RPMI7951 (cell line): ENCODE data around the gene POU3F1. TPM values are rescaled to one million over a fixed set of nuclear protein-coding genes. Genes with fewer than 3 reads are reported as not detected.
A peak's percentile ranks its signal among the peaks of the same experiment; 100 is the strongest.

Source experiments
- DNase-seq: peaks from one replicate; pipeline ENCODE4 v3.0.0-alpha.2; 2012; ENCODE audit warnings: low read depth
- total RNA-seq: library from RNA; depleted of rRNA; stranded (reverse); fragments of >200 nt; shearing (Covaris generic); gene quantifications from 2 replicates; pipeline ENCODE4 v1.2.3, GENCODE V29; 2014

POU3F1 gene
- total RNA-seq, 1 experiment from 2014 or later, result not detected

- no peak for DNase-seq
Measured at GRCh38 chr1:38073534-38074301, 27.1 kb upstream of the POU3F1 start.

GRCh38 chr1:38072858-38073257, 26.3 kb upstream of the POU3F1 start:
- no peak for DNase-seq

GRCh38 chr1:38071312-38072256, 25.0 kb upstream of the POU3F1 start:
- DNase-seq, result peak; percentile 40

- DNase-seq, result no peak
Measured at GRCh38 chr1:38068980-38069340, 22.4 kb upstream of the POU3F1 start.

GRCh38 chr1:38068220-38068979, 21.8 kb upstream of the POU3F1 start:
- DNase-seq, result no peak

GRCh38 chr1:38064197-38064903, 17.8 kb upstream of the POU3F1 start:
- DNase-seq, result peak; percentile 88

- DNase-seq, result no peak
Measured at GRCh38 chr1:38063616-38064015, 17.0 kb upstream of the POU3F1 start.

GRCh38 chr1:38062361-38063288, 16.0 kb upstream of the POU3F1 start:
- DNase-seq, result no peak

GRCh38 chr1:38061883-38062328, 15.3 kb upstream of the POU3F1 start:
- no peak for DNase-seq

- DNase-seq, result no peak
Measured at GRCh38 chr1:38061290-38061689, 14.7 kb upstream of the POU3F1 start.

- DNase-seq, result no peak
Measured at GRCh38 chr1:38060498-38060897, 13.9 kb upstream of the POU3F1 start.

GRCh38 chr1:38059635-38060250, 13.2 kb upstream of the POU3F1 start:
- DNase-seq, result no peak

GRCh38 chr1:38055965-38056364, 9.4 kb upstream of the POU3F1 start:
- no peak for DNase-seq

GRCh38 chr1:38055398-38055797, 8.8 kb upstream of the POU3F1 start:
- DNase-seq, result no peak

- no peak for DNase-seq
Measured at GRCh38 chr1:38053416-38054091, 7.0 kb upstream of the POU3F1 start.

- DNase-seq, result no peak
Measured at GRCh38 chr1:38052750-38053415, 6.3 kb upstream of the POU3F1 start.

- DNase-seq, result no peak
Measured at GRCh38 chr1:38051079-38051543, 4.5 kb upstream of the POU3F1 start.

GRCh38 chr1:38050397-38051078, 3.9 kb upstream of the POU3F1 start:
- no peak for DNase-seq
